ENCODE results near the gene SNX18.

SNX18 gene

DNA sequence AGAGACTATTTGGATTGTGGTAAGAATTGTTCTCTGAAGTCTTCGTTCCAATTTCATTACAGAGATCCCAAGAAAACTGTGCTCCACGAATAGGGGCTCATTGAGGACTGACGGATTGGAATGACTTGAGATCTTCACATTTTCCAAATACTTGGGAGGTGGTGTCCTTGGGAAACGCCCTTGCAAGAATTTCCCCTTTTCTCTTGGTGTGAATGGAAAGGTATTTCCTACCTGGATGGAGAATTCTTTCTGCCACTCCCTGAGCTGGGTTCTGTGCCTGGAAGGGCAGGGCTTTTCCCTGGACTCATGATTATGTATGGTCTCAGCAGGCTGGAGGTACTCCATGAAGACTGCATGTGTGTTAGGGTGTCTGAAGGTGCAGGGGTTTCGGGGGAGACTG is 53.9 kb downstream of the SNX18 start:
- H3K9me3 Mint-ChIP-seq, result no peaks in the 10 kb centered on the region

DNA sequence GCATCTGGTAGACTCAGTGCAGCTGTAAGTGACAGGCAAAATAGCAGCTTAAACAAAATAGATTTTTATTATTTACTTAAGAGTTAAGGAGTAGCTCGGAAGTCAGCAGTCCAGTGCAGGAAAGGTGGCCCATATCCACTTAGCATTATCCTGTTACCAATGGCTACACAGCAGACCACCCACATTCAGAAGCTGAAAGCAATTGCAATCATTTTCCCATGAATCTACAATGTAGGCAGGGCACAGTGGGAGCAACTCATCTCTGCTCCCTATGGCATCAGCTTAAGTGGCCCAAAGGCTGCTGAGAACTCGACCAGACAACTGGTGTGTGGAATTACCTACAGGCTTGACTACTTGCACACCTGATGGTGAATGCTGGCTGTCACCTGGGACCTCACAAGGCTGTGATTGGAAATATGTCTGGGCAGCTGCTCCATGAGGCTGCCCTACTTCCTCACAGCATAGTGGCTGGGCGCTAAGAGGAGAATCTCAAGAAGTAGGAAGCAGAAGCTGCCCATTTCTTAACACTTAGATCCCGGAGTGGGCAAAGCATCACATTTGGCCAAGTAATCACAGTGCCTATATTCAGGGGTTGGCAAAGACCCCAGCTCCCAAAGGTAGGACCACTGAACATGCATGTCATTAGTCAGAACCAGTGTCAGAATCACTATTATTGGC is 56.4 kb downstream of the SNX18 start:
- DNase-seq, result no peak
- no peaks in the 10 kb centered on the region for H3K27me3 Mint-ChIP-seq
- peaks cover 8% of the 10 kb centered on the region for H3K4me1 Mint-ChIP-seq (ENCODE audit: low read depth)
- no peak overlapping the region for H3K27ac Mint-ChIP-seq
- no peaks in the 10 kb centered on the region for H3K9me3 Mint-ChIP-seq
- H3K4me3 Mint-ChIP-seq, result no peak overlapping the region
- no peaks in the 10 kb centered on the region for H3K36me3 Mint-ChIP-seq (ENCODE audit: low read depth)

More for the DNA sequence above, 53.9 kb downstream of the SNX18 start:
- no peak overlapping the region for H3K4me3 Mint-ChIP-seq
- no peak overlapping the region for H3K27ac Mint-ChIP-seq
- peaks cover 8% of the 10 kb centered on the region for H3K4me1 Mint-ChIP-seq (ENCODE audit: low read depth)
- no peaks in the 10 kb centered on the region for H3K36me3 Mint-ChIP-seq (ENCODE audit: low read depth)
- no peak for DNase-seq
- no peaks in the 10 kb centered on the region for H3K27me3 Mint-ChIP-seq

DNA sequence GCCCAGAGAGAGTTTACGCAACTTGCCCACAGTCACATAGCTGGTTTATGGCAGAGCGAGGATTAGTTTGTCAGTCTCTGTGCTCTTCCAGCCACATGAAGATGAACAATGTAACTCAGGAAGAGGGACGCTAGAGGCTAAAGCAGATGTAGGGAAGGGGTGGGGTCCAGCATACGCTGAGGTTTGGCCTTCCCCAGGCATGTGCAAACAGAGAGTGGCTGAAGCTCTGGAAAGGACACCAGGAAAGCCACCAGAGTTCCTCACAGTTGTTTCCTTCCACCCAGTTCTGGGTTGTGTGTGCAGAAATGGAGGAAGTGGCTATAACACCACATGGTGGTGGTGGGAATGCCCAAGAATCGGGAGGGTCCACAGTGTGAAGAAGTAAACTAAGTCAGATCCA is 60.0 kb downstream of the SNX18 start:
- Mint-ChIP-seq H3K9me3 (no peaks in the 10 kb centered on the region), H3K4me1 (ENCODE audit: low read depth) (peaks cover 13% of the 10 kb centered on the region), H3K27ac (no peak overlapping the region), H3K36me3 (ENCODE audit: low read depth) (no peaks in the 10 kb centered on the region), H3K4me3 (no peak overlapping the region), H3K27me3 (no peaks in the 10 kb centered on the region)
- DNase-seq, result no peak

DNA sequence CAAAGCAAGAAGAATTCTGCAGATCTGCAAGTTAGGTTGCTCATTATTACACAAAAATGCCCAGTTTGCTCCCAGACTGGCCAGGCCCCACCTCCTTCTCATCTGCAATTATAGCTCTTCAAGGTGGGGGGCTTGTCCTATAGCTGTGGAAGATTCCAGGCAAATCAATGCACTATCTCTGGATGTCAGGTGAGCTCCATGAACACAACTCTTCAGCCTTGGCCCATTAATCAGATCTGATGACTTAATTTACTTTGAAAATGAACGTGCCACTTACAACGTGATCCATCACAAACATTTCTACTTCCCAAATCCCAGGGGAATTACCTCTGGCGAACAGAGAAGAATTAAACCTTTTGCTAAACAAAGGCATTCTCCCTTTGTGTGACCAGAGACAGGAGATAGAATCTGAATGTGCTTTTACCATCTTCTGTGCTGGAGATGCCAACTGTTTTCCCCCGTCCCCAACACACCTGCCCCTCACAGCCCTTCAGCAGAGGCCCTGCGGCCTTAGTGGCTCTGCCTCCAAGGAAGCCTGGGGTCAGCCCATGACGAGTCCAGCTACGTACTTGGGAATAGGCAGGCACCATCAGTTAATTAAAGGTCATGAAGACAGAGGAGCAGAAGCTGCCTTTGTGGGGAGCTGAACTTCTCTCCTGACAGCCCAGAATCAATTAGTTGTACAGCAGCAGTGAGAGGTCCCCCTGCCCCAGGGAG is 60.5 kb downstream of the SNX18 start:
- H3K27ac Mint-ChIP-seq, result no peak overlapping the region
- DNase-seq, result no peak
- no peaks in the 10 kb centered on the region for H3K27me3 Mint-ChIP-seq
- no peaks in the 10 kb centered on the region for H3K36me3 Mint-ChIP-seq (ENCODE audit: low read depth)
- no peak overlapping the region for H3K4me3 Mint-ChIP-seq
- no peaks in the 10 kb centered on the region for H3K9me3 Mint-ChIP-seq
- H3K4me1 Mint-ChIP-seq (ENCODE audit: low read depth), result peaks cover 13% of the 10 kb centered on the region

DNA sequence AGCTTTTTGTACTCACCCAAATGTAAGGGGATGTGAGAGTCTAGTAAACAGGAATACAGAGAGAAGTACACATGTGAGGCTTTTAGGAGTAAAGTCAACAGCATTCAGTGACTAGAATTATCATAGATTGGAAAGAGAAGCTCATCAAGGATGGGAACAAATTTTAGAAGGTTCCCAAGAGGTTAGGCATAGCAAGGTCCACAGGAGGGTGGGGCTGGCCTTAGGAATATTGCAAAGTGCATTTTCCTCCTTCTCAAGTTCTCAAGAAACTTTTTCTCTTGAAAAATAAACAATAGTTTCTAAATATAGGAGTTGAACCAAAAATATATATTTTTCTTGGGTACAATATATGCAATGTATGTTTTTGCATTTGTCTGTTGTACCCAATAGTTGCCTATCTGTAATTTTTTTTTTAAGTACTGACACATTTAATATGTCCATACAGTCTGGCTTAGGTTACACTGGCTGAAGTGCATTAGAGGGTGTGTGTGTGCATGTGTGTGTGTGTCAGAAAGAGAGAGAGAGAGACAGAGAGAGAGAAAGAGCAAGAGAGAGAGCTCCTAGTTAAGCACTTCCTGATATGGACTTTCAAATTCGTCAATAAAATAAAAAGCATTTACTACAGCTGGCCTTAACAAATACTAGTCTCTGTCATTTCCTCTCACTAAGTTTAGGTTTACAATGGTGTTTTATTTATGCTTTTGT is 62.2 kb downstream of the SNX18 start:
- Mint-ChIP-seq H3K4me1 (ENCODE audit: low read depth) (peaks cover 8% of the 10 kb centered on the region), H3K27me3 (no peaks in the 10 kb centered on the region), H3K36me3 (ENCODE audit: low read depth) (no peaks in the 10 kb centered on the region), H3K4me3 (no peak overlapping the region), H3K9me3 (no peaks in the 10 kb centered on the region), H3K27ac (no peak overlapping the region)
- DNase-seq, result no peak

- Mint-ChIP-seq H3K4me1 (ENCODE audit: low read depth) (peaks cover 5% of the 10 kb centered on the region), H3K27me3 (no peaks in the 10 kb centered on the region), H3K9me3 (peaks cover 2% of the 10 kb centered on the region), H3K27ac (no peak overlapping the region), H3K4me3 (no peak overlapping the region), H3K36me3 (ENCODE audit: low read depth) (no peaks in the 10 kb centered on the region)
- DNase-seq, result no peak
Measured at GRCh38 chr5:54580997-54581811, 63.6 kb downstream of the SNX18 start.

DNA sequence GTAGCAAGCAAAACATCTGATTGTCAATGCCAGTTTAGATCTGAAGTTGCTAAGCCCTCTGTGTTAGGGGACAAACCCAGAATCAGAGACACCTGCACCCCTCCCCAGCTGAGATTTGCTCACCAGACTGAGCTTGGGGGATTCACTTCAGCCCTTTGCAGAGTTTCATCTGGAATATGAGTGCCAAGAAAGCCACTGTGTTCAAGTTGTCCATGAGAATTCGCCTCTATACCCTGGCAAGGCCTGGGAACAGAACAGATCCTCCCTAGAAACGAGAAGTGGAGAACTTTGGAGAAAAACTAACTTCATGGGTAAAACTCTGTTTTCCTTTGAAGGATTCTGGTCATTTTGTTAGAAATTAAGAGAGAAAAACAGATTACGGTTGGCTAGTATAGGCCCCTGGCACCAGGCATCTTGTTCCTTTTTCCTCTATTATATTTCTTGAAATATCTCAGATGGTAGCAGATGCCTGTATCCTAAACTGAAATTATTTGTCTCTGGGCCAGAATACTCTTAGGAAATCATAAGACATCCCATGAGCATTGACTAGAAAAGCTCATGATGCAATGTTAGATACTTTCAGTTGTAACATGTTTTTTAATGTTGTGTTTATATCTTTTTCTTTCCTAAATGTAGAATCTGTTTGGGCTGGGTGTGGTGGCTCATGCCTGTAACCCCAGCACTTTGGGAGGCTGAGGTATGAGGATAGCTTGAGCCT is 64.4 kb downstream of the SNX18 start:
- Mint-ChIP-seq H3K9me3 (peaks cover 6% of the 10 kb centered on the region), H3K4me1 (ENCODE audit: low read depth) (peaks cover 5% of the 10 kb centered on the region), H3K27me3 (no peaks in the 10 kb centered on the region), H3K4me3 (no peak overlapping the region), H3K36me3 (ENCODE audit: low read depth) (no peaks in the 10 kb centered on the region), H3K27ac (no peak overlapping the region)
- DNase-seq, result no peak

DNA sequence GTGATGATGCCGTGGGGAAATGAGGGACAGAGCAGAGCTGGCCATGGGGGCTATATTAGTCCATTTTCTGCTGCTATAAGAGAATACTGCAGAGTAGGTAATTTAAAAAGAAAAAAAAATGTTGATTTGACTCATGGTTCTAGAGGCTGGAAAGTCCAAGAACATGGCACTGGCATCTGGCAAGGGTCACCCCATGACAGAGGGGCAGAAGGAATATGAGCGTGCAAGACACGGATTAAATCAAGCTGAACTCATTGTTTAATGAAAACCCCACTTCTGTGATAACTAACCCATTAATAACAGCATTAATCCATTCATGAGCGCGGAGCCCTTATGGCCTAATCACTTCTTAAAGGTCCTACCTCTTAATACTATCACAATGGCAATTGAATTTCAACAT is 68.8 kb downstream of the SNX18 start:
- no peaks in the 10 kb centered on the region for H3K4me1 Mint-ChIP-seq (ENCODE audit: low read depth)

GRCh38 chr5:54589786-54590185 is 72.2 kb downstream of the SNX18 start:
- Mint-ChIP-seq H3K4me3 (no peak overlapping the region), H3K27ac (no peak overlapping the region), H3K4me1 (ENCODE audit: low read depth) (no peaks in the 10 kb centered on the region), H3K36me3 (ENCODE audit: low read depth) (no peaks in the 10 kb centered on the region), H3K9me3 (peaks cover 6% of the 10 kb centered on the region), H3K27me3 (no peaks in the 10 kb centered on the region)
- no peak for DNase-seq

More for the DNA sequence above, 68.8 kb downstream of the SNX18 start:
- no peak for DNase-seq
- H3K36me3 Mint-ChIP-seq (ENCODE audit: low read depth), result no peaks in the 10 kb centered on the region
- H3K9me3 Mint-ChIP-seq, result peaks cover 6% of the 10 kb centered on the region
- H3K27ac Mint-ChIP-seq, result no peak overlapping the region
- no peak overlapping the region for H3K4me3 Mint-ChIP-seq
- H3K27me3 Mint-ChIP-seq, result no peaks in the 10 kb centered on the region

DNA sequence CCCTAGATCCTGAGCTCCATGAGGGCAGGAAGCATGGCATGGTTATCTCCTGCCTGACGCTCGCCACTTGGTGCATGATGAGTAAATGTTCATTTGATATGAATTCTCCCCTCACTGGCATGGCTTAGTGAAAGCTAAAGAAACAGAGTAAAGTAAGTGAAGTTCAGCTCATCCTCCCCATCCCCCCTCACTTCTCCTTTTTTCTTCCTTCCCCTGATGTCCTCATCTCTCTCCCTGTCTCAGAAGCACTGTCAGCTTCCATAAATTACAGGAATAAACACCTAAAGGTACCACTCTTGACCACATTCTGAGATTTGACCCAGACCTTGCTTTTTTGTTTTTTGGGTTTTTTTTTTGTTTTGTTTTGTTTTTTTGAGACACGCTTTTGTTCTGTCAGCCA is 73.3 kb downstream of the SNX18 start:
- H3K4me1 Mint-ChIP-seq (ENCODE audit: low read depth), result no peaks in the 10 kb centered on the region

GRCh38 chr5:54593779-54594178 is 76.2 kb downstream of the SNX18 start:
- H3K9me3 Mint-ChIP-seq, result peaks cover 19% of the 10 kb centered on the region
- H3K4me1 Mint-ChIP-seq (ENCODE audit: low read depth), result no peaks in the 10 kb centered on the region
- no peak overlapping the region for H3K27ac Mint-ChIP-seq

More for the DNA sequence above, 73.3 kb downstream of the SNX18 start:
- Mint-ChIP-seq H3K27me3 (no peaks in the 10 kb centered on the region), H3K9me3 (peaks cover 6% of the 10 kb centered on the region), H3K36me3 (ENCODE audit: low read depth) (no peaks in the 10 kb centered on the region), H3K27ac (no peak overlapping the region), H3K4me3 (no peak overlapping the region)
- DNase-seq, result no peak

DNA sequence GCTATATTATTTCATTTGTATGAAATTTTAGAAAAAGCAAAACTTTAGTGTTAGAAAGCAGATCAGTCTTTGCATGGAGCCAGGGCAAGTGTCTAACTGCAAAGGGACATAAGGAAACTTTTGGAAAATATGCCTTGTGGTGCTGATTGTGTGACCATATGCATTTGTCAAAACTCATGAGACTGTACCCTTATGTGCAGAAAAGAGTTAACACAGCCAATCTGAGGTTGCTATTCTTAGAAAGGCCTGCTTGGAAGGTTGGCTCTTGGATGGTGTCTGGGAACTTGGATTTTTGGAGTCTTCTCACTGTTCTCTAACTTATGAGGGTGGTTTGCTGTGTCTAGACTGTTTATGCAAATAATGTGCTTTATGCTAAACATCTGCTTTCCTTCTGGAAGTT is 76.6 kb downstream of the SNX18 start:
- no peaks in the 10 kb centered on the region for H3K27me3 Mint-ChIP-seq
- H3K27ac Mint-ChIP-seq, result no peak overlapping the region
- peaks cover 24% of the 10 kb centered on the region for H3K9me3 Mint-ChIP-seq
- no peak overlapping the region for H3K4me3 Mint-ChIP-seq
- H3K36me3 Mint-ChIP-seq (ENCODE audit: low read depth), result peaks cover 6% of the 10 kb centered on the region
- H3K4me1 Mint-ChIP-seq (ENCODE audit: low read depth), result no peaks in the 10 kb centered on the region
- no peak for DNase-seq

More at GRCh38 chr5:54593779-54594178, 76.2 kb downstream of the SNX18 start:
- Mint-ChIP-seq H3K4me3 (no peak overlapping the region), H3K27me3 (no peaks in the 10 kb centered on the region), H3K36me3 (ENCODE audit: low read depth) (peaks cover 6% of the 10 kb centered on the region)
- DNase-seq, result no peak

- no peak for DNase-seq
- peaks cover 30% of the 10 kb centered on the region for H3K9me3 Mint-ChIP-seq
- peaks cover 6% of the 10 kb centered on the region for H3K36me3 Mint-ChIP-seq (ENCODE audit: low read depth)
- H3K27me3 Mint-ChIP-seq, result no peaks in the 10 kb centered on the region
- no peak overlapping the region for H3K4me3 Mint-ChIP-seq
- no peak overlapping the region for H3K27ac Mint-ChIP-seq
- no peaks in the 10 kb centered on the region for H3K4me1 Mint-ChIP-seq (ENCODE audit: low read depth)
Measured at GRCh38 chr5:54595721-54596120, 78.2 kb downstream of the SNX18 start.
